Measurements from ENCODE around the gene GTF2F2. TPM values are rescaled to one million over a fixed set of nuclear protein-coding genes. Genes with fewer than 3 reads are reported as not detected.

Gene GTF2F2
- total RNA-seq, 1 experiment from 2014 or later: 21.7 TPM

GRCh38 chr13:45122941-45123340, 2.6 kb downstream of the GTF2F2 start:
- Histone ChIP-seq H3K9me3 (ENCODE audit: control insufficient read depth, insufficient read depth, low read depth, low read length) (no peaks in the 10 kb centered on the region), H3K4me3 (ENCODE audit: low read depth in 2 of 2, low read length in 2 of 2) (no peak overlapping the region), H3K27ac (ENCODE audit: low read length) (no peak overlapping the region), H3K4me1 (ENCODE audit: control insufficient read depth, insufficient read depth, low read length) (peaks cover 6% of the 10 kb centered on the region), H3K36me3 (ENCODE audit: control insufficient read depth, insufficient read depth, low read length) (peaks cover 5% of the 10 kb centered on the region; the same call in 1 of the 2 replicates), H3K27me3 (ENCODE audit: control insufficient read depth, insufficient read depth, low read length) (no peaks in the 10 kb centered on the region)
- no peak for ATAC-seq
- DNase-seq (ENCODE audit: low read depth, low spot score): no peak
- intact Hi-C loops (cut with micrococcal nuclease; ENCODE audit: unreplicated experiment): no loop called here
- TF ChIP-seq, protein P1, sequence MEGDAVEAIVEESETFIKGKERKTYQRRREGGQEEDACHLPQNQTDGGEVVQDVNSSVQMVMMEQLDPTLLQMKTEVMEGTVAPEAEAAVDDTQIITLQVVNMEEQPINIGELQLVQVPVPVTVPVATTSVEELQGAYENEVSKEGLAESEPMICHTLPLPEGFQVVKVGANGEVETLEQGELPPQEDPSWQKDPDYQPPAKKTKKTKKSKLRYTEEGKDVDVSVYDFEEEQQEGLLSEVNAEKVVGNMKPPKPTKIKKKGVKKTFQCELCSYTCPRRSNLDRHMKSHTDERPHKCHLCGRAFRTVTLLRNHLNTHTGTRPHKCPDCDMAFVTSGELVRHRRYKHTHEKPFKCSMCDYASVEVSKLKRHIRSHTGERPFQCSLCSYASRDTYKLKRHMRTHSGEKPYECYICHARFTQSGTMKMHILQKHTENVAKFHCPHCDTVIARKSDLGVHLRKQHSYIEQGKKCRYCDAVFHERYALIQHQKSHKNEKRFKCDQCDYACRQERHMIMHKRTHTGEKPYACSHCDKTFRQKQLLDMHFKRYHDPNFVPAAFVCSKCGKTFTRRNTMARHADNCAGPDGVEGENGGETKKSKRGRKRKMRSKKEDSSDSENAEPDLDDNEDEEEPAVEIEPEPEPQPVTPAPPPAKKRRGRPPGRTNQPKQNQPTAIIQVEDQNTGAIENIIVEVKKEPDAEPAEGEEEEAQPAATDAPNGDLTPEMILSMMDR (IDR thresholded peaks at IDR 0.05): no peak
- TF ChIP-seq POLR2AphosphoS5 (IDR thresholded peaks at IDR 0.05; ENCODE audit: low read depth, low read length): no peak
- no peak for TF ChIP-seq SIN3A (IDR thresholded peaks at IDR 0.05; ENCODE audit: borderline replicate concordance, insufficient read depth, low read depth, low read length)
- CTCF ChIA-PET: no interaction called here
- POLR2A ChIA-PET: interaction anchor here (0.7 kb wide), 1 partner anchor 87 kb away, joined by 5 read pairs; no protein-coding TSS in a partner anchor
- in situ Hi-C loops (cut with HindIII; ENCODE audit: low pct_unique_long_range_greater_than_20kb, low sequenced_read_pairs): no loop called here
- no TSS peak for BruUV-seq (replicated peaks)

GRCh38 chr13:45132369-45133064, 12.2 kb downstream of the GTF2F2 start:
- ChIA-PET CTCF (no interaction called here), POLR2A (interaction anchor here (0.6 to 0.7 kb wide), 2 partner anchors 49 to 64 kb away, joined by 3 to 5 read pairs; no protein-coding TSS in a partner anchor)
- no peak overlapping the region for H3K4me3 ChIP-seq (ENCODE audit: low read depth in 2 of 2, low read length in 2 of 2)
- H3K36me3 ChIP-seq (ENCODE audit: control insufficient read depth, insufficient read depth, low read length): no peaks in the 10 kb centered on the region
- TF ChIP-seq REST (IDR thresholded peaks at IDR 0.05; ENCODE audit: insufficient read depth in 1 of 2, low read depth in 2 of 2, low read length in 1 of 2) (no peak), SIN3A (IDR thresholded peaks at IDR 0.05; ENCODE audit: borderline replicate concordance, insufficient read depth, low read depth, low read length) (no peak), TCF7L2 (IDR thresholded peaks at IDR 0.05; ENCODE audit: low read depth, low read length) (no peak), POLR2AphosphoS5 (IDR thresholded peaks at IDR 0.05; ENCODE audit: low read depth, low read length) (no peak)
- TF ChIP-seq, protein P1 (IDR thresholded peaks at IDR 0.05): no peak
- intact Hi-C loops (cut with micrococcal nuclease; ENCODE audit: unreplicated experiment): no loop called here
- H3K9me3 ChIP-seq (ENCODE audit: control insufficient read depth, insufficient read depth, low read depth, low read length): peaks cover 11% of the 10 kb centered on the region; the same call in 1 of the 2 replicates
- H3K27me3 ChIP-seq (ENCODE audit: control insufficient read depth, insufficient read depth, low read length): no peaks in the 10 kb centered on the region
- no TSS peak for BruUV-seq (replicated peaks)
- ATAC-seq (no peak), DNase-seq (ENCODE audit: low read depth, low spot score) (no peak)
- H3K4me1 ChIP-seq (ENCODE audit: control insufficient read depth, insufficient read depth, low read length): no peaks in the 10 kb centered on the region
- in situ Hi-C loops (cut with HindIII; ENCODE audit: low pct_unique_long_range_greater_than_20kb, low sequenced_read_pairs): no loop called here
- no peak overlapping the region for H3K27ac ChIP-seq (ENCODE audit: low read length)

Data from Panc1 (cell line).